Stimulated activated CD8-positive, alpha-beta memory T cell treated with anti-CD3 and anti-CD28 coated beads, Interleukin-12 subunit alpha, Interleukin-12 subunit beta, amount 100 ng/mL, for 4 hours (primary cell): ENCODE data around the gene CTDSPL.

ENCODE experiments used
- DNase-seq: peaks from one replicate; pipeline ENCODE4 v3.0.0-alpha.2; 2020; ENCODE audit warnings: low read depth

Gene CTDSPL

DNA sequence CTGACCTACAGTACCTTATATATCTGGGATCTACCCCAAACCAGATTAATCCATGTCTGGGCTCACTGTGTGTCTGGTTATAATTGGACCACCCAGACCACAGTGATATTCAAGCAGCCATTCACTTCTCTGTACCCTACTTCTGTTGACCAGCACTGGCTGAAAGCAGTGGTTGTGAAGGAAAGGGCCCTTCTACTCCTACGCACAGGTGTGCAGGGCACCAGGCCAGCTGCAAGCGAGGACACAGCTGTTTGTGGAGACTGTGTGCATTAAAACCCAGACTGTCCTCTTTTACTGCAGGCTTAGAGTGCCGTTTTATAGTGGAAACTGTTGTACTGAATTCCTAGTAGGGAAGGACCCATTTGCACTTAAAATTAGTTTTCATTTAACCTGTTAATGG, 29.5 kb downstream of the CTDSPL start:
- DNase-seq: no peak

- DNase-seq: no peak
Measured at GRCh38 chr3:37892927-37893600, 31.4 kb downstream of the CTDSPL start.

- no peak for DNase-seq
Measured at GRCh38 chr3:37896827-37897226, 35.1 kb downstream of the CTDSPL start.

DNA sequence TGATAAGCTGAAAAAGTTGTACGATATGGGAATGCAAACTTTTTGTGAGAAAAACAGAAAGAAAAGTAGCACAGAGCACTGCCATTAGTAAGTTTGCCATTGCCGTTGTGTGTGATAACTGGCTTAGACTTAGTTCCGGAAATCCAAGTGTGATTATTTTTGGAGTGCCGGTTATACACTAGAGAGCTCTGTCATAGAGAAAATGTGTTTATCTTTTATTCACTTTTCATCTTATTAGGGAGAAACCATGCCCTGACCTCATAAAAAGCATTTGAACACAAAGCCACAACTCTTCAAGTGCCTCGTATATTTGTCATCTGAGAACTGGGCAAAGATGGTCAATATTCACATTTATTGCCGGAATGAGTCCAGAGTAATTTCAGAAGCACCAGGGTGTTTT, 36.1 kb downstream of the CTDSPL start:
- DNase-seq: no peak

- no peak for DNase-seq
Measured at GRCh38 chr3:37898424-37898823, 36.7 kb downstream of the CTDSPL start.

DNA sequence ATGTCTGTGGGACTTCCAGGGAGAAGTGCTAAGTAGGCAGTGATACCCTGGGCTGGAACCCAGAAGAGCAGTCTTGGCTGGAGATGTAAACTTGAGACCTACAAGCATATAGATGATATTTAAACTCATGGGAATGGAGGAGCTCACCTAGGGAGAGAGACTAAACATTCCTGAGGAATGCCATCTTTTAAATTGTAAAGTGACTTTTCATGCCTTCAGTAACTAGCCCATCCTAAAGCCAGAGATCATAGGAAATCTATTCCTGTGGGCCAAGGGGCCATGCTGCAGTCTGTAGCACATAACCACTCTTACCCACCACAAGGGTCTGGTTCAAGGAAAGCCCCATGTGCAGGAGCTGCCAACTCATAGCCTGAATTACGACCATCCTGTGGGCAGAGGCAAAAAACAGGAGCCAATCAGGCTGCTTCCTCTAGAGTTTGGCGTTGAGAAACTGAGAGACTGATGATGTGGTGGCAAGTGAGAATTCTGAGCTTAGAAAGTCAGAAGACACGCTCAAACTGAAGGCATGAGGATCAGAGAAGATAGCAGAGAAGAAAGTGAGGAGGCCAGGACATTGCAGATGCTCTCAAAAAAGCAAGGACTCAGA, 37.5 kb downstream of the CTDSPL start:
- DNase-seq: no peak

DNA sequence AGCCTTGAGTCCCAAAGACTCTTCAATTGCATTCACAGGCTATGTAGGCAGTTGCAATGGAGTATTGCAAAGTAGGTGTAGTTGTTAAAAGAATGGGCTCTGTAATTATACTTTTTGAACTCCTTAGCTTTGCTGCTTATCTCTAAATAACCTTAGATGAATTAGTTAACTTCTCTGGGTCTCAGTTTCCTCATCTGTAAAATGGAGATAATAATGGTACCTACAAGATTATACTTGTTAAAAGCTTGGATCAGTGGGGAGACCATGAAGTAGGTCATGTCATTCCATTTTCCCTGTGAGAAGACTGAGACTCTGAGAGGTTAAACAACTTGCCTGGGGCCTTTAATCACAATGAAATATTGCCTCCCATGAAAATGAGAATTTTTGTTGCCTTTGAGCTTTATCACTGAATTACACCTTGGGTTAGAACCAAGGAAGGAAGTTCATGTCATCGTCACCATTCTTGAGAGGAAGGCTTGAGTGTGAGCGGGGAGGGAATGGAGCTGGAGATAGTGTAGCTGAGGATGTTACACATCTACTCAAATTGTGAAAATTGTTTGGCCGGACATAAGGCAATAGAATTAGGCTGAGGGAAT, 38.1 kb downstream of the CTDSPL start:
- DNase-seq: no peak

GRCh38 chr3:37901721-37902120, 40.0 kb downstream of the CTDSPL start:
- DNase-seq: no peak

GRCh38 chr3:37902674-37903073, 41.0 kb downstream of the CTDSPL start:
- DNase-seq: no peak

DNA sequence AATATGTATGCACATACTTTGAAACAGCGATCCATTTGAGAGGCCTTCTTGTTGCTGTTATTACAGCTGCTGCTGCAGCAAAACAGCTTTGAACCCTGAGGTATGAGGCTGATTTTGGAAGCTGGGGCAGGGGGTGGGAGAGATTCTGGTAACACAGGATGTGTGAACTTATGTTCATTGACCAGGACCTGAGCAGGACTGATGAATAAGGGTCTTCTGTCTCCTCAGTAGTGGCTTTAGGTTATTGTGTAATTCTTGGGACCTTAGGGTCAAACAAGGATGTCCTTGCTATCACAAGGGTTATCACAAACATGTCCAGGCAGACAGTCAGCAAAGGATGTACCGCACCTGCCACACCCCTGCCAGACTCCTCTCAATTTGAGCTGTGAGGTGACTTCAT, 41.6 kb downstream of the CTDSPL start:
- DNase-seq: no peak

- no peak for DNase-seq
Measured at GRCh38 chr3:37903734-37904133, 42.1 kb downstream of the CTDSPL start.

DNA sequence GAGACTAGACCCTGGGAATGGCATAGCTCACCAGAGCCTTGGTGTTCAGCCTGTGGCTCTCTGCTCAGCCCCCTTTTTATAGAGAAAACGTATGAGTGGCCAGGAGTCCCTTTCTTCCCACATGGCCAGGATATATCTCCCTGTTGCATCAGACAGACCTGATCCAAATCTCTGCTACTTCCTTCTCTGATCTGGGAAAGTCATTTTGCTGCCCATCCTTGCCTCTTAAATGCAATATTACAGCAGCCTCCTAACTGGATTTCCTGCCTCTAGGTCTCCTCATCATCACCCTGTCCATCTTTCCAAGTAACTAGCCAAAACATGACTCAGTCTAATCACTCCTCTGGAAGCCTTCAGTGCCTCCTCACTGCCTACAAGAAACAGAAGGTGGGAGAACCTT, 42.9 kb downstream of the CTDSPL start:
- DNase-seq: no peak

DNA sequence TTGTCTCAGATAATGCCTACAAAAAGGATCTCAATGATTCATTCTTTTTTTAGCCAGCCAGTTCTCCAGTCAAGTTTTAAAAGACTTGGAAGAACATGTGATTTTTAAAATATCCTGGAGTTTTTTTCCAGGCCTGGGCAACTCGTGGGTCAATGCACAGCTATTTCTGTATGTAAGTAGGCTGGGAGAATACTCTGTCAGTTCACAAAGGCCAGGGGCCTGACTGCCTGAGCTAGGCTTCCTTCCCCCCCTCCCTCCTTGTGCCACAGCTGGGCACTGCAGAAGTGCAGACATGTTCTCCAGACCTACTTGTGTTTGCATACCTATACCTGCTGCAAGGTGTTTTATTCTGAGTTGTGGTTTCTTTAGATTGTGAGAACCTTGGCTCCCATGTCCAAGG, 43.7 kb downstream of the CTDSPL start:
- no peak for DNase-seq

DNA sequence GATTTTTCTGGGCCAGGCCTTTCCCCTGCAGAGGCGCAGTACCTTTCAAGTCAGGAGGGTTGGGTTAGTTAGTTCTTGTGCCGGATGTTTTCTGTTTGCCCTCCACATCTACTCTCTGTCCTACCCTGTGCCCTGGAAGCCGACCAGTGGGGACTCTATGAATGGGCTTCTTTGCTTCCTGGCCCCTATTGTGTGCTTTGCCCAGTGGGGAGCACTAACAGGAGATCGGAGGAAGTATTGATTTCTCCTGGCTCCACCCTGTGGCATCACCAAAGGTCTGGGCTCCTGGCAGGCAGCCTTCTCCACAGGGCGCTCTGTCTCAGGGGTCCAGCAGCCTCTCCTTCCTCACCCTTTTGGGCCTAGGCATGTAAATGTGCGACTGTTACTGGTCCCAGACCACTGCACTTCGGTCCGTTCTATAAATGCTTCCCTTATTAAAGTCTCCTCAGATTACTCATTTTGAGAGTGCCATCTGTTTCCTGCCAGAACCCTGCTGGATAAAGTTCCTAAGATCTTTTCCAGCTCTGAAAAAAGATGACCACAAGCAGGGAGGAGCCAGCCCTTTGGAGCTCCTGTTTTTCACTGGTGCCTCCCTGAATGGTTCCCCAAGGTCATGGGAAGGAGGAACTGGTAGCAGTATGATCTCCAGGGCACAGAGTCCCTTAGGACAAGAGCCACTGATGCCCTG, 44.5 kb downstream of the CTDSPL start:
- DNase-seq: no peak

DNA sequence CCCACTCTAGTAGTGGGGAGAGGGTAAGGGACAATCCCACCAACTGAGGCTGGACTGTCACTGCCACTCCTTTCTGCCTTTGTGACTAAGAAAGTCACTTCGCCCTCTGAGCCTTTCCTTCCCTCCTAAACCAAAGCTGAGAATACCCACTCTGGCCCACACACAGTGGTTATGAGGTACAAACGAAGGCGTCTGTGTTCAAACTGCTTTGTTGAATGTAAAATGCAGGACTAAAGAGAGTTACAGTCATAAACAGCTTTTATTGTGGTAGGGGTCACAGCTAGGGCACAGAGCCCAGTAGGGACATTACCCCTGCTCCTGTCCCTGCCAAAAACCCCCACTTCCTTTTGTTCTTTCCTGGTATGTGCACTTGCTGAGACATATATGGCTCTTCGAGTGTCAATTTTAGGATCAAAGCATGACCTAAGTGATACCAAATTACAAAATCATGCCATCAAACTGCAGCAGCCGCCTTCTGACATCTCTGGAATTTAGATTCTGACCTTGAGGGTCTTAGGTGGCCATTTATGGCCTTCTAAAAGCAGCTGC, 45.1 kb downstream of the CTDSPL start:
- DNase-seq: no peak

GRCh38 chr3:37907371-37907770, 45.7 kb downstream of the CTDSPL start:
- DNase-seq: no peak

GRCh38 chr3:37907906-37908305, 46.2 kb downstream of the CTDSPL start:
- DNase-seq: no peak

GRCh38 chr3:37909067-37909911, 47.6 kb downstream of the CTDSPL start:
- no peak for DNase-seq

DNA sequence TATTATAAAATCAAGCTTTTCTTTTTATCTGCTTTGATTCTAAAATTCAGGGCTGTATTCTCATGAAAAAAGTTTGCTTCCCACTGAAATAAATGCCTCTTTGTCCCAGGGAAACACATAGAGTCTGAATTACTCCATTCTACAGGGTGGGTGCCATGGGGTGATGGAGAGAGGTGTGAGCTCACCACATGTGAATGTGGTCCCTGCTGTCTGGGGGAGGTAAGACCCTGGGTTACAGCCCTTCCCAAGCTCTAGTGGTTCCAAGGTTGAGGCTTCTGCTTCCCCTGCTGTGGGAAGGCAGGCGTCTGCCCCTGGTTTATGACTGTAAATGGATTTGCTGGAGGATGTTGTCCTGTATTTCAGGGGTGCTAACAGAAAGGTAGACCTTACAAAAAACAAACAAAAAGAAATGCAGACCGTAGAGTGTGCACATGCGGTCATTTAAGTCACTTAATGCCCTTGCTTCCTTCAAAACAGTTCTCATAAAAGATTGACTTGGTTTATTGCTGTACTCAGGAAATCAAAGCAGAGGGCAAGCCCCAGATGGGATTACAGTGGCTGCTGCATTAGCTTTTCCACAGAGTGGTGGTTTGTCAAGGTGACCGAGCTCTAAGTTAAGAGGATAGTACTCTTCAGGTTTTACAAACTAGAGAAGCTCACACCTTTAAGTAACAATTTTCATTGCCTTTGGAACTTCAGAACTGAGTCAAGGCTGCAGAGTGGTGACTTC, 49.2 kb downstream of the CTDSPL start:
- no peak for DNase-seq

DNA sequence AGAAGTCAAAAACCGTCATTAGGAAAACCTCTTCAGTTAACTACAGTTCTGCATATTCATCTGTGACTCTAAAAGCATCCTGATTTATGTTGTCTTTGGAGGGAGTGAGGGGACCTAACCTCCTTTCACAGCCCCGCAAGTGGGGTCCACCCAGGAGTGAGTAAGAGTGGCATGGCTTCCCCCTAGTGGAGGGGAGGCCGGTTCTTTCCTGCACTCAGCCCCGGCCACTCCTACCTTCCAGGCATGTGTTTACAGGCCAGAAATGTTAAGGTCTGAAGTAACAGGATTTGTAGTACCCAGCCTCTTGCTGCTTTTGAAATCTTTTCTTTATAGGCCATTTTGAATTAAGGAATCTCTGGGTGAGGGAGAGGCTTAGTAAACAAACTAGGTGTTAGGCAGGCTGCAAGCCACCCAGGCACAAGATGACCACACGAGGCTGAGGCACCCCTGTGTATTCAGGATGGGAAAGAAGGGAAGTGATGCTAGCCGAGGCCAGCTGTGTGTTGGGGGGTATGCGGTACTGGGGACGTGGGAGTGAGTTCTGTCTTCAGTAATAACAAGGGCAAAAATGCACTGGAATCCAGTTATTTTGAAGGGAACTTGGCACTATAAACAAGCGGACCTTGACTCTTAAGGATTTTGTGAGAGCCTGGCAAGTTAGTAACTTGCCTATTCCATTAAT, 50.5 kb downstream of the CTDSPL start:
- DNase-seq: no peak

DNA sequence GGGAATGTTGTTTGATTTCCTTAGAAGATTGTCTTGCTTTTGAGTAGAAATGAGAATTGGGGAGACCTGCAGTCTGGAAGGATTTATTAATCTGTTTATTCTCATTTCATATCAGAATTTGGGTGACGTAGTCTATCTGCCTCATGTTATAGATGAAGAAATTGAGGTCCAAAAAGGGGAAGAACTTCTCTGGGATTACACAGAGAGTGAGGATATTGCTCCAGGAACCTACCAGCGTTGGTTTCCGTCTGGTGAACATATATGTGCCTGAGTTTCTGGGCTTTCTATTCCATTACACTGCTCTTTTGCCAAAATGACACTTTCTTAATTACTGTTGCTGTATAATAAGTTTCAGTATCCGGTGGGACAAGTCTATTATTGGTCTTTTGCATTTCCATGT, 51.8 kb downstream of the CTDSPL start:
- DNase-seq: no peak
